GM18907 (cell line): ENCODE data around the gene MNAT1.
"Not testable (repeated sequence)": the region's sequence is repeated elsewhere in the genome, so short reads cannot be mapped to it uniquely, and the experiment has no call there.

Experiments used
- ATAC-seq: cut with Tn5 transposase; IDR thresholded peaks from one replicate; pipeline ENCODE4 v1.9.1; 2021; ENCODE audit warnings: mild to moderate bottlenecking, moderate library complexity; ENCODE audit not compliant: unreplicated experiment

The MNAT1 gene

GRCh38 chr14:60734465-60735242, at the start of gene MNAT1:
MNAT1 (plus strand) TSS chr14:60734761; CDS start chr14:60734863, 102 bp downstream.
- peak; percentile 94 for ATAC-seq

GRCh38 chr14:60686865-60687264, 47.7 kb upstream of the MNAT1 start:
- ATAC-seq: no peak

GRCh38 chr14:60691383-60692113, 43.0 kb upstream of the MNAT1 start:
- ATAC-seq: no peak

- ATAC-seq: no peak
Observed at GRCh38 chr14:60695327-60695726, 39.2 kb upstream of the MNAT1 start.

- no peak for ATAC-seq
Observed at GRCh38 chr14:60700598-60700997, 34.0 kb upstream of the MNAT1 start.

GRCh38 chr14:60705100-60705499, 29.5 kb upstream of the MNAT1 start:
- ATAC-seq: no peak

- ATAC-seq: no peak
Observed at GRCh38 chr14:60707858-60708257, 26.7 kb upstream of the MNAT1 start.

GRCh38 chr14:60710494-60710893, 24.1 kb upstream of the MNAT1 start:
- ATAC-seq: no peak

GRCh38 chr14:60713513-60713912, 21.0 kb upstream of the MNAT1 start:
- ATAC-seq: no peak

GRCh38 chr14:60720391-60720790, 14.2 kb upstream of the MNAT1 start:
- no peak for ATAC-seq

GRCh38 chr14:60720962-60721325, 13.6 kb upstream of the MNAT1 start:
- ATAC-seq: no peak

- ATAC-seq: peak; percentile 41
Observed at GRCh38 chr14:60721326-60722106, 13.0 kb upstream of the MNAT1 start.

- peak; percentile 3 for ATAC-seq
Observed at GRCh38 chr14:60722107-60722356, 12.5 kb upstream of the MNAT1 start.

- peak; percentile 38 for ATAC-seq
Observed at GRCh38 chr14:60722357-60723115, 12.0 kb upstream of the MNAT1 start.

- peak; percentile 43 for ATAC-seq
Observed at GRCh38 chr14:60723116-60723906, 11.2 kb upstream of the MNAT1 start.

GRCh38 chr14:60723907-60724618, 10.5 kb upstream of the MNAT1 start, which contains the start of gene SIX4:
SIX4 (minus strand) TSS chr14:60724351; CDS start chr14:60724074, 277 bp downstream.
- ATAC-seq: peak; percentile 59

GRCh38 chr14:60731291-60731690, 3.3 kb upstream of the MNAT1 start:
- not testable (repeated sequence) for ATAC-seq

GRCh38 chr14:60732840-60733483, 1.6 kb upstream of the MNAT1 start:
- no peak for ATAC-seq

GRCh38 chr14:60735416-60735815, 855 bp downstream of the MNAT1 start:
- ATAC-seq: no peak
